SK-N-SH (cell line): ENCODE data around the gene PI4K2B. TPM values are rescaled to one million over a fixed set of nuclear protein-coding genes. Genes with fewer than 3 reads are reported as not detected.

ENCODE experiments used
- CTCF ChIA-PET: fragments of 300-600, 350-600 bp; formaldehyde crosslinking; extraction: SDS; loops from one replicate; lab custom pipeline; 2021; lab: Yijun Ruan, JAX
- POLR2A ChIA-PET: fragments of 350-600 bp; sonication (Branson Sonifier 250); formaldehyde crosslinking; extraction: SDS; loops from one replicate; lab custom pipeline; 2020; ENCODE audit warnings: antibody characterized with exemption, inconsistent platforms; lab: Yijun Ruan, JAX
- DNase-seq: peaks from one replicate; pipeline ENCODE4 v3.0.0; 2012
- H2AFZ ChIP-seq: fragments of 200-600 bp; sonication (generic); 2 replicates; pipeline ENCODE4 v1.8.1; 2016; ENCODE audit warnings: antibody characterized with exemption, mild to moderate bottlenecking, low read depth
- H3F3A ChIP-seq: fragments of 200-600 bp; sonication (generic); replicated peaks from 2 replicates; pipeline ENCODE3; 2016; ENCODE audit warnings: antibody characterized with exemption, mild to moderate bottlenecking; ENCODE audit not compliant: insufficient read depth
- H3K27ac ChIP-seq, 2 experiments: fragments of 200-500 bp in 1 of 2; fragments of 200-600 bp in 1 of 2; sonication (Bioruptor generic) in 1 of 2; sonication (generic), shearing (Covaris generic) in 1 of 2; 2 replicates each; pipeline versions ENCODE4 v1.5.1 to v1.6.1; 2014 to 2016; ENCODE audit warnings: low read depth in 2 of 2, inconsistent platforms in 1 of 2, low read length in 1 of 2, mild to moderate bottlenecking in 1 of 2, mixed read lengths in 1 of 2
- H3K27me3 ChIP-seq: fragments of 200-600 bp; sonication (generic), shearing (Covaris generic); 2 replicates; pipeline ENCODE4 v1.6.1; 2016; ENCODE audit warnings: mixed run types; ENCODE audit not compliant: insufficient read depth
- H3K36me3 ChIP-seq, 2 experiments: fragments of 200-500 bp in 1 of 2; fragments of 200-600 bp in 1 of 2; sonication (Bioruptor generic) in 1 of 2; sonication (generic) in 1 of 2; replicated peaks in 1 of 2; 2 replicates each; pipeline versions ENCODE3 to v1.5.1; 2014 to 2016; ENCODE audit warnings: low read length in 1 of 2, mild to moderate bottlenecking in 1 of 2; ENCODE audit not compliant: insufficient read depth in 2 of 2, control insufficient read depth in 1 of 2
- H3K4me1 ChIP-seq, 2 experiments: fragments of 200-500 bp in 1 of 2; fragments of 200-600 bp in 1 of 2; sonication (Bioruptor generic) in 1 of 2; sonication (generic), shearing (Covaris generic) in 1 of 2; 2 replicates each; pipeline versions ENCODE4 v1.5.1 to v1.6.1; 2014 to 2016; ENCODE audit warnings: low read depth in 1 of 2, low read length in 1 of 2, mixed run types in 1 of 2; ENCODE audit not compliant: insufficient read depth in 2 of 2, control insufficient read depth in 1 of 2
- H3K4me2 ChIP-seq: fragments of 200-600 bp; sonication (generic), shearing (Covaris generic); 2 replicates; pipeline ENCODE4 v1.6.1; 2017; ENCODE audit warnings: mixed run types
- H3K4me3 ChIP-seq, 2 experiments: fragments of 200-500 bp in 1 of 2; fragments of 200-600 bp in 1 of 2; sonication (Bioruptor generic) in 1 of 2; sonication (generic), shearing (Covaris generic) in 1 of 2; 2 replicates each; pipeline versions ENCODE4 v1.5.1 to v1.8.1; 2014 to 2016; ENCODE audit warnings: low read depth in 2 of 2, inconsistent platforms in 1 of 2, low read length in 1 of 2, mild to moderate bottlenecking in 1 of 2, mixed read lengths in 1 of 2, moderate library complexity in 1 of 2
- H3K79me2 ChIP-seq: fragments of 200-600 bp; sonication (generic); 2 replicates; pipeline ENCODE4 v1.8.1; 2017; ENCODE audit warnings: mild to moderate bottlenecking; ENCODE audit not compliant: insufficient read depth
- H3K9ac ChIP-seq: fragments of 200-600 bp; sonication (generic); 2 replicates; pipeline ENCODE4 v1.6.1; 2017; ENCODE audit warnings: mixed run types
- H3K9me2 ChIP-seq: fragments of 200-600 bp; sonication (generic); 2 replicates; pipeline ENCODE4 v1.6.1; 2017; ENCODE audit warnings: mixed run types
- H3K9me3 ChIP-seq: fragments of 200-600 bp; sonication (generic); 2 replicates; pipeline ENCODE4 v1.6.1; 2017; ENCODE audit warnings: mixed run types, mild to moderate bottlenecking, moderate library complexity
- H4K20me1 ChIP-seq: fragments of 200-600 bp; sonication (generic); 2 replicates; pipeline ENCODE4 v1.6.1; 2017; ENCODE audit warnings: mild to moderate bottlenecking, mixed run types; ENCODE audit not compliant: insufficient read depth
- FOXJ3 ChIP-seq: sonication (generic); formaldehyde crosslinking; IDR thresholded peaks from 2 replicates; pipeline ENCODE4 v1.5.1; 2020; ENCODE audit warnings: mild to moderate bottlenecking, missing genetic modification reagents
- GABPA ChIP-seq: IDR thresholded peaks from 2 replicates; pipeline ENCODE4 v1.4.0; 2012; ENCODE audit warnings: low read depth, mild to moderate bottlenecking
- MEF2A ChIP-seq: IDR thresholded peaks from 2 replicates; pipeline ENCODE4 v1.4.0; 2012; ENCODE audit warnings: low read depth, borderline replicate concordance
- NRF1 ChIP-seq: IDR thresholded peaks from 2 replicates; pipeline ENCODE4 v1.6.1; 2012; ENCODE audit warnings: low read depth, mild to moderate bottlenecking, low read length
- RFX5 ChIP-seq: IDR thresholded peaks from 2 replicates; pipeline ENCODE4 v1.6.1; 2012; ENCODE audit warnings: mild to moderate bottlenecking, improper control_type of control experiment, low read length
- TAF1 ChIP-seq: IDR thresholded peaks from 2 replicates; pipeline ENCODE4 v1.6.1; 2012; ENCODE audit warnings: low read depth, mild to moderate bottlenecking, low read length, moderate library complexity, borderline replicate concordance
- TEAD4 ChIP-seq: IDR thresholded peaks from 2 replicates; pipeline ENCODE4 v1.4.0; 2012; ENCODE audit warnings: mild to moderate bottlenecking, borderline replicate concordance; ENCODE audit not compliant: insufficient read depth
- ZBTB33 ChIP-seq: IDR thresholded peaks from 2 replicates; pipeline ENCODE4 v1.4.0; 2012; ENCODE audit warnings: low read depth, borderline replicate concordance
- WGBS: methylation state at CpG from one replicate; pipeline ENCODE4 v1.1.6; 2017; ENCODE audit warnings: low lambda C conversion rate; 5-methylcytosine and 5-hydroxymethylcytosine counted together
- polyA plus RNA-seq, 3 experiments: library from polyadenylated mRNA; depleted of rRNA; stranded (reverse); fragments of >200 nt; gene quantifications; 2 replicates each; pipeline ENCODE4 v1.2.3, GENCODE V29; 2012

PI4K2B gene
- polyA plus RNA-seq, 1 of the 3 experiments (the other 2 are of a cell fraction) = 3.1 TPM

- TF ChIP-seq FOXJ3 (CRISPR knock-in tag) (no peak), RFX5 (no peak)
- TF ChIP-seq, all 33 proteins: peak for 0
Measured at GRCh38 chr4:25301471-25301870, 67.6 kb downstream of the PI4K2B start (continued).

- Histone ChIP-seq H2AFZ (no peak overlapping the region), H3K9me2 (no peaks in the 10 kb centered on the region), H3K4me2 (no peak overlapping the region), H3K27ac (no peak overlapping the region)
- CTCF ChIA-PET = interaction anchor here (6.2 kb wide), 1 partner anchor 10 kb away, joined by 40 read pairs; the partner anchor contains the start of gene ZCCHC4
- 68% methylated on average over 9 of the region's 9 CpGs for WGBS
- TF ChIP-seq MEF2A = no peak
- TF ChIP-seq NRF1 = no peak
- no peak for TF ChIP-seq ZBTB33
- TF ChIP-seq, all 33 proteins: peak for 0
- Histone ChIP-seq H3K27me3 (peaks cover 4% of the 10 kb centered on the region; the same call in 1 of the 2 replicates), H3F3A (no peaks in the 10 kb centered on the region), H4K20me1 (no peaks in the 10 kb centered on the region), H3K4me3 (no peak overlapping the region), H3K9ac (no peak overlapping the region), H3K79me2 (no peaks in the 10 kb centered on the region), H3K36me3 (no peaks in the 10 kb centered on the region), H3K4me1 (no peaks in the 10 kb centered on the region), H3K9me3 (no peaks in the 10 kb centered on the region)
- POLR2A ChIA-PET = no interaction called here
- DNase-seq = no peak
Measured at GRCh38 chr4:25302626-25303025, 68.8 kb downstream of the PI4K2B start.

GRCh38 chr4:25303578-25303977, 69.7 kb downstream of the PI4K2B start:
- no peaks in the 10 kb centered on the region for H3K9me3 ChIP-seq
- H3K4me2 ChIP-seq = no peak overlapping the region
- peaks cover 4% of the 10 kb centered on the region; the same call in 1 of the 2 replicates for H3K27me3 ChIP-seq
- 67% methylated on average over 3 of the region's 3 CpGs for WGBS
- H2AFZ ChIP-seq = no peak overlapping the region
- ChIA-PET POLR2A (no interaction called here), CTCF (interaction anchor here (6.2 kb wide), 1 partner anchor 9 kb away, joined by 40 read pairs; the partner anchor contains the start of gene ZCCHC4)
- H3K79me2 ChIP-seq = no peaks in the 10 kb centered on the region
- no peak overlapping the region for H3K4me3 ChIP-seq
- DNase-seq = no peak
- H4K20me1 ChIP-seq = no peaks in the 10 kb centered on the region
- no peaks in the 10 kb centered on the region for H3K4me1 ChIP-seq
- H3F3A ChIP-seq = peaks cover 2% of the 10 kb centered on the region
- no peaks in the 10 kb centered on the region for H3K36me3 ChIP-seq
- no peaks in the 10 kb centered on the region for H3K9me2 ChIP-seq
- TF ChIP-seq GABPA = no peak
- TF ChIP-seq TEAD4 = no peak
- TF ChIP-seq TAF1 = no peak
- TF ChIP-seq, all 33 proteins: peak for 0
- Histone ChIP-seq H3K27ac (no peak overlapping the region), H3K9ac (no peak overlapping the region)
